Esophagus squamous epithelium (tissue), 4 donors: ENCODE measurements around the gene PPM1D.

Experiments
- CTCF ChIP-seq, 6 experiments: fragments of 450-650 bp in 4 of 6; fragments of 200-600 bp in 2 of 6; sonication (generic) in 2 of 6; IDR thresholded peaks; one replicate each; pipeline ENCODE4 v1.5.1; 2016 to 2019; ENCODE audit warnings: antibody characterized with exemption in 6 of 6, mild to moderate bottlenecking in 4 of 6, moderate library complexity in 4 of 6
- POLR2A ChIP-seq, 4 donors: fragments of 450-650 bp; IDR thresholded peaks; one replicate each; pipeline ENCODE4 v1.6.1; 2017; ENCODE audit warnings: antibody characterized with exemption in 4 of 4, mild to moderate bottlenecking in 4 of 4, moderate library complexity in 3 of 4

- TF ChIP-seq POLR2A (IDR thresholded peaks at IDR 0.05) = no peak
- TF ChIP-seq CTCF (IDR thresholded peaks at IDR 0.05) = no peak
Measured at GRCh38 chr17:60627124-60627523, 27.1 kb downstream of the PPM1D start.
